ENCODE data around the gene GAB2.

GRCh38 chr11:78415338-78415737 is 2.3 kb downstream of the GAB2 start:
- TF ChIP-seq CTCF (IDR thresholded peaks at IDR 0.05) = no peak
- TF ChIP-seq POLR2AphosphoS5 (IDR thresholded peaks at IDR 0.05) = no peak
